ENCODE results near the gene NBEA. TPM values are rescaled to one million over a fixed set of nuclear protein-coding genes. Genes with fewer than 3 reads are reported as not detected.
"Not testable (repeated sequence)": the region's sequence is repeated elsewhere in the genome, so short reads cannot be mapped to it uniquely, and the experiment has no call there.

Gene NBEA
- total RNA-seq, 1 donor from 2014 or later: 6.6 TPM

DNA sequence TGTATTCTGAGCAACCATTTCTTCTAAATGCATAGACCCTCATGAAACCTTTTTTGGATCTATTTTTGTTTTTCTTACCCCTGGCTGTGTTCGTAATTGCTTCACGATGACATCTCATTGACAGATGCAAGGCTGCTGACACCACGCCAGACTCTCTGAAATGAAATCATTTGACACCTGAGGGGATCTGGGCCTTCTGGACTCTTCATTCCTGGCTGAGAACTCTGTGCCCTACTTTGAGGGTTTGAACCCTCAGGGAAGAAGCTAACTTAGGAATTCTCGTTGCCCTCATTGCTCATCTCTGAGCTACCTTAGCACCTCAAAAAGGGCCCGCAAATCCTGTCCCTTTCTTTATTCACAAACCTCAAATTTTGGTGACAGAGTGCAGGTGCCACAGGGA, 40.5 kb upstream of the NBEA start:
- H3K4me1 ChIP-seq: no peaks in the 10 kb centered on the region
- H3K27me3 ChIP-seq (ENCODE audit: low read depth): no peaks in the 10 kb centered on the region
- intact Hi-C loops (cut with DNase I): no loop called here
- no peak overlapping the region for H3K4me3 ChIP-seq
- no peak for DNase-seq
- TF ChIP-seq, protein P1, sequence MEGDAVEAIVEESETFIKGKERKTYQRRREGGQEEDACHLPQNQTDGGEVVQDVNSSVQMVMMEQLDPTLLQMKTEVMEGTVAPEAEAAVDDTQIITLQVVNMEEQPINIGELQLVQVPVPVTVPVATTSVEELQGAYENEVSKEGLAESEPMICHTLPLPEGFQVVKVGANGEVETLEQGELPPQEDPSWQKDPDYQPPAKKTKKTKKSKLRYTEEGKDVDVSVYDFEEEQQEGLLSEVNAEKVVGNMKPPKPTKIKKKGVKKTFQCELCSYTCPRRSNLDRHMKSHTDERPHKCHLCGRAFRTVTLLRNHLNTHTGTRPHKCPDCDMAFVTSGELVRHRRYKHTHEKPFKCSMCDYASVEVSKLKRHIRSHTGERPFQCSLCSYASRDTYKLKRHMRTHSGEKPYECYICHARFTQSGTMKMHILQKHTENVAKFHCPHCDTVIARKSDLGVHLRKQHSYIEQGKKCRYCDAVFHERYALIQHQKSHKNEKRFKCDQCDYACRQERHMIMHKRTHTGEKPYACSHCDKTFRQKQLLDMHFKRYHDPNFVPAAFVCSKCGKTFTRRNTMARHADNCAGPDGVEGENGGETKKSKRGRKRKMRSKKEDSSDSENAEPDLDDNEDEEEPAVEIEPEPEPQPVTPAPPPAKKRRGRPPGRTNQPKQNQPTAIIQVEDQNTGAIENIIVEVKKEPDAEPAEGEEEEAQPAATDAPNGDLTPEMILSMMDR (IDR thresholded peaks at IDR 0.05): no peak
- no peaks in the 10 kb centered on the region for H3K9me3 ChIP-seq
- H3K36me3 ChIP-seq: no peaks in the 10 kb centered on the region
- no peak for ATAC-seq
- H3K27ac ChIP-seq: no peak overlapping the region

DNA sequence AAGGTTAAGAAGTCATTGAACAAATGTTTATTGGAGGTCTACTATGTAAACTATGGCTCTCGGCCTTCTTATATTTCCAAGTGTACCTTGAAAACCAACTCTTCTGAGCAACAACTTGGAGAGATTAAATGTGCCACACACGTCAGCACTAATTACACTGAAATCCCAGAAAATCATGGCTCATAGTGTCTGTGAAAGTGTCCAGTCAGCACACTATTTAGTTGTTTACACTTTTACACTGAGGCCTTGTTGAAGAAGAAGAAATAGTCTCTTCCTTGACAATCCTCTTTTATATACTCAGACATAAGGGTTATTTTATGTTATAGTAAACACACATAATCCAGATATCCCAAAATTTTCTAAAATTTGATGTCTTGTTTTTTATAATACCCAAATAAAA, 30.9 kb upstream of the NBEA start:
- Histone ChIP-seq H3K27ac (no peak overlapping the region), H3K9me3 (no peaks in the 10 kb centered on the region), H3K36me3 (no peaks in the 10 kb centered on the region), H3K27me3 (ENCODE audit: low read depth) (no peaks in the 10 kb centered on the region), H3K4me3 (no peak overlapping the region), H3K4me1 (no peaks in the 10 kb centered on the region)
- DNase-seq (no peak), ATAC-seq (no peak)
- intact Hi-C loops (cut with DNase I): no loop called here
- TF ChIP-seq, protein P1 (IDR thresholded peaks at IDR 0.05): no peak

DNA sequence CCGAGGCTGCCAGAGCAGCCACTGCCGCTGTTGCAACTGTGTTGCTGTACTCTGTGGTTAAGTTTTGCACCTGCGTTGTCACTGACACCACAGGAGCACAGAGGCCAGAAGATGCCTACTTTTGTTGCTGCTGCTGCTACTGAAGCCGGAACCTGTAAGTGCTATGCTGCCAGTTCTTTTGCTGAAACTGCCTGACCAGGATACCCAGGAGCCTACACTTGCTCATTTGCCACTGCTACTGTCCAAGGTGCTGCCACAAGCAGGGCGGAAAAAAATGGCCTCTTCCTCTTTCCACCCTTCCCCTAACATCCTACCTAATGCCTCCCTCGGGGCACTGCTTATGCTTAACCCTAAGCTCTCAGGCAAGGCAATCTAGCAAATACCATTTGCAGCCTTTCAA, 29.0 kb upstream of the NBEA start:
- no peaks in the 10 kb centered on the region for H3K36me3 ChIP-seq
- H3K4me1 ChIP-seq: no peaks in the 10 kb centered on the region
- DNase-seq (no peak), ATAC-seq (no peak)
- H3K27me3 ChIP-seq (ENCODE audit: low read depth): no peaks in the 10 kb centered on the region
- no peak overlapping the region for H3K4me3 ChIP-seq
- TF ChIP-seq, protein P1 (IDR thresholded peaks at IDR 0.05): no peak
- H3K9me3 ChIP-seq: no peaks in the 10 kb centered on the region
- intact Hi-C loops (cut with DNase I): no loop called here
- H3K27ac ChIP-seq: no peak overlapping the region

DNA sequence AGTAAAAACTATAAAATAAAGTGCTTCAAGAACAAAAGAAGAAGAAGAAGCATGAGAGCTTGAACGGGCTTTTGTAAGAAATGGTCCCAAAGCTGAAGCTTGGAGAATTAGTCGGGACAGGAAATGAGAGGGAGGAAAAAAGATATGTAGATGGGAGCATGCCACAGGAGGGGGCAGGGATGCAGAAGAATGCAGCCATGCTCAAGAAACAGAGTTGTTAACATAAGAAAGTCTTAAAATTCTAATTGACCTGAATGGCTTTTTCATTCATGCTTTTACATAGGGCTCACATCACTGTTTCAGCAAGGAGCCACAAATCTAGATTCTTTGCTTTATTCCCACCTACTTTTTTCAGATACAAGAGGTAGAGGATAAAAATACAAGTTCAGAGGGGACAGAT, 27.7 kb upstream of the NBEA start:
- Histone ChIP-seq H3K27me3 (ENCODE audit: low read depth) (no peaks in the 10 kb centered on the region), H3K9me3 (no peaks in the 10 kb centered on the region), H3K4me1 (no peaks in the 10 kb centered on the region), H3K27ac (no peak overlapping the region), H3K4me3 (no peak overlapping the region), H3K36me3 (no peaks in the 10 kb centered on the region)
- TF ChIP-seq, protein P1 (IDR thresholded peaks at IDR 0.05): no peak
- DNase-seq: no peak
- no peak for ATAC-seq
- intact Hi-C loops (cut with DNase I): no loop called here

DNA sequence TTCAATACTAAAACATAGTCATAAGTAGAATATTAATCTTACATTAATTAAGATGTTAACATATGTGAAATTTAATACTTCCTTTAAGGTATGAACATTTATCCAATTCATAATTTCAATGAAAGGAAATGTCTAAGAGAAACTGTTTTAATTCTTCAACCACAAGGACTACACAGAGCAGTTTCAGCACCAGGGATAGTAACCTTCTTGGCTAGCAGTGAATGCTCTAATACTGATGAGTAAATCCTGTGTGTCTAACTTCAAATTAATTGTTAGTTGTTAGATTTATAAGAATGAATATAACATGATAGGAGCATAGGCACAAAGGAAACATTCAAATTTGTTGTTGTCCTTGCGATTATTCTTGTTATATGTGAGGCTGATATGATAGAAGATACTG, 15.6 kb upstream of the NBEA start:
- H3K4me3 ChIP-seq: no peak overlapping the region
- H3K27me3 ChIP-seq (ENCODE audit: low read depth): no peaks in the 10 kb centered on the region
- TF ChIP-seq, protein P1 (IDR thresholded peaks at IDR 0.05): no peak
- no peak for ATAC-seq
- no peak overlapping the region for H3K27ac ChIP-seq
- no peaks in the 10 kb centered on the region for H3K36me3 ChIP-seq
- no peaks in the 10 kb centered on the region for H3K9me3 ChIP-seq
- no peak for DNase-seq
- no peaks in the 10 kb centered on the region for H3K4me1 ChIP-seq
- intact Hi-C loops (cut with DNase I): no loop called here

DNA sequence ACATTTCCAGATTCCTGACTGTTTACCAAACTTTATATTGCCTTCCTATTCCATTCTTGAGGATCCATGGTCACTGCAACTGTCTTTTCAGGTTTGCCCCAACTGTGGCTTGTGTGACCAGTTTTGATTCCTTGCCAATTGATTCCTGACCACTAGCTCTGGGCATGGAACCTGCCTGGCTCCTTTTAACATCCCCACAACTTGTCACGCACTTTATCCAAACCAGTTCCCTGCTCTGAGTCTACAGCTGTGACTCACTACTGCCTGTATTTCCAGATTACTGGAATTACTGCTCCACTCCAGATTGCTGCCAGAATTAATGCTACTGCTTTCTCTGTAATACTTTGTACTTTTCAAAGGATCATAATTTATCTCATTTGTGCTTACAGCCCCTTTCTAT, 13.4 kb upstream of the NBEA start:
- H3K4me3 ChIP-seq; H3K27ac ChIP-seq; ATAC-seq; H3K4me1 ChIP-seq; H3K27me3 ChIP-seq (ENCODE audit: low read depth); DNase-seq; intact Hi-C loops (cut with DNase I); H3K9me3 ChIP-seq; H3K36me3 ChIP-seq: not testable (repeated sequence)
